ENCODE data around the gene SLC2A14.
"Not testable (repeated sequence)": the region's sequence is repeated elsewhere in the genome, so short reads cannot be mapped to it uniquely, and the experiment has no call there.

- TF ChIP-seq CTCF (IDR thresholded peaks at IDR 0.05; ENCODE audit: poor library complexity); EZH2 (IDR thresholded peaks at IDR 0.05; ENCODE audit: borderline replicate concordance); EZH2phosphoT487 (IDR thresholded peaks at IDR 0.05; ENCODE audit: low read depth, severe bottlenecking, unreplicated experiment): not testable (repeated sequence)
These were observed 48.5 kb upstream of the SLC2A14 start for GRCh38 chr12:7921181-7921580.

All from hepatocyte (in vitro differentiated cells).